K562 (cell line): ENCODE data around the gene PDZRN4. TPM values are rescaled to one million over a fixed set of nuclear protein-coding genes. Genes with fewer than 3 reads are reported as not detected.

ENCODE experiments used
- ATAC-seq: fragments of 200-7000 bp; cut with Tn5 transposase; 3 replicates; pipeline ENCODE4 v1.9.1; 2020; ENCODE audit warnings: moderate library complexity
- BruUV-seq: library from RNA; stranded (reverse); fragments of 400-500 nt; replicated peaks from 2 replicates; lab custom pipeline; 2021; lab: Mats Ljungman, UMichigan
- CTCF ChIA-PET: fragments of 300-600 bp; formaldehyde crosslinking; extraction: SDS; loops from one replicate; lab custom pipeline; 2021; ENCODE audit warnings: low intra/inter-chr PET ratio; lab: Yijun Ruan, JAX
- POLR2A ChIA-PET: fragments of 300-600, 350-650 bp; sonication (Branson Sonifier 250); formaldehyde crosslinking; extraction: SDS; loops from one replicate; lab custom pipeline; 2021; ENCODE audit warnings: antibody characterized with exemption, inconsistent platforms; lab: Yijun Ruan, JAX
- DNase-seq, 4 experiments: peaks; one replicate each; pipeline versions ENCODE4 v3.0.0 to v3.0.0-alpha.2; 2011 to 2018; ENCODE audit warnings: low spot score in 3 of 4, mixed read lengths in 3 of 4; ENCODE audit errors: extremely low read depth in 1 of 4
- FAIRE-seq: peaks from 2 replicates; lab custom pipeline; 2011; peaks lifted over from hg19 to GRCh38; lab: Jason Lieb, UNC
- H2AFZ ChIP-seq: 2 replicates; pipeline ENCODE4 v1.6.0; 2011; ENCODE audit warnings: low read depth, low read length, control low read depth, inconsistent platforms
- H3K27ac ChIP-seq: fragments of 200-600 bp; 3 replicates; pipeline ENCODE4 v1.8.0; 2011; ENCODE audit warnings: low read depth, mild to moderate bottlenecking, control low read depth, inconsistent platforms, low read length, moderate library complexity, mixed read lengths; ENCODE audit errors: extremely low read depth
- H3K27me3 ChIP-seq, 2 experiments: fragments of 300-600 bp in 1 of 2; 2 replicates in 1 of 2; 3 replicates in 1 of 2; pipeline versions ENCODE4 v1.6.0 to v1.8.0; 2011; ENCODE audit warnings: inconsistent platforms in 2 of 2, low read length in 2 of 2, mild to moderate bottlenecking in 1 of 2, mixed read lengths in 1 of 2, moderate library complexity in 1 of 2; ENCODE audit not compliant: control insufficient read depth in 2 of 2, insufficient read depth in 2 of 2
- H3K36me3 ChIP-seq: fragments of 300-600 bp; 3 replicates; pipeline ENCODE4 v1.8.0; 2011; ENCODE audit warnings: mild to moderate bottlenecking, low read length, inconsistent platforms; ENCODE audit not compliant: control insufficient read depth, insufficient read depth
- H3K4me1 ChIP-seq, 2 experiments: fragments of 200-600 bp in 1 of 2; replicated peaks in 1 of 2; 2 replicates in 1 of 2; 3 replicates in 1 of 2; pipeline versions ENCODE4 v1.5.1 to v1.8.0; 2011; ENCODE audit warnings: inconsistent platforms in 2 of 2, low read length in 2 of 2, mild to moderate bottlenecking in 1 of 2, mixed read lengths in 1 of 2, moderate library complexity in 1 of 2; ENCODE audit not compliant: control insufficient read depth in 2 of 2, insufficient read depth in 2 of 2
- H3K4me2 ChIP-seq: 2 replicates; pipeline ENCODE4 v1.6.1; 2011; ENCODE audit warnings: low read length, control low read depth, inconsistent platforms, mixed read lengths; ENCODE audit not compliant: insufficient read depth
- H3K4me3 ChIP-seq: fragments of 200-600 bp; sonication (generic), shearing (Covaris generic); 2 replicates; pipeline ENCODE4 v1.5.1; 2016; ENCODE audit warnings: control low read depth, inconsistent platforms
- H3K79me2 ChIP-seq: fragments of 200-600 bp; 3 replicates; pipeline ENCODE4 v1.8.0; 2011; ENCODE audit warnings: low read length, inconsistent platforms; ENCODE audit not compliant: control insufficient read depth, insufficient read depth
- H3K9ac ChIP-seq, 2 experiments: 2 replicates each; pipeline versions ENCODE4 v1.6.0 to v1.6.1; 2011; ENCODE audit warnings: low read depth in 2 of 2, low read length in 2 of 2, control low read depth in 1 of 2, inconsistent platforms in 1 of 2, mild to moderate bottlenecking in 1 of 2, mixed read lengths in 1 of 2; ENCODE audit not compliant: insufficient read depth in 1 of 2
- H3K9me1 ChIP-seq: one replicate; pipeline ENCODE4 v1.6.0; 2011; ENCODE audit warnings: inconsistent platforms, mild to moderate bottlenecking, low read length, moderate library complexity; ENCODE audit not compliant: control insufficient read depth, insufficient read depth
- H3K9me3 ChIP-seq: replicated peaks from 2 replicates; pipeline ENCODE4 v1.5.1; 2011; ENCODE audit warnings: low read depth, low read length, inconsistent platforms; ENCODE audit not compliant: control insufficient read depth, insufficient read depth
- H4K20me1 ChIP-seq: replicated peaks from 2 replicates; pipeline ENCODE4 v1.6.1; 2011; ENCODE audit warnings: low read length, inconsistent platforms, mixed read lengths; ENCODE audit not compliant: control insufficient read depth, insufficient read depth
- MEF2D ChIP-seq: conservative IDR thresholded peaks from 2 replicates; pipeline ENCODE4 v1.6.1; 2016; ENCODE audit warnings: low read depth, missing genetic modification characterization, missing compliant biosample characterization
- NEUROD1 ChIP-seq: fragments of 150-350 bp; IDR thresholded peaks from 2 replicates; pipeline ENCODE4 v1.6.1; 2014; ENCODE audit warnings: borderline replicate concordance, low read length, low read depth; ENCODE audit not compliant: partially characterized antibody
- POLR2AphosphoS5 ChIP-seq: IDR thresholded peaks from 2 replicates; pipeline ENCODE4 v1.6.1; 2011; ENCODE audit warnings: mild to moderate bottlenecking, low read depth, low read length, moderate library complexity; ENCODE audit not compliant: control insufficient read depth, insufficient read depth
- POLR2H ChIP-seq: IDR thresholded peaks from 2 replicates; pipeline ENCODE4 v1.6.1; 2016; ENCODE audit warnings: missing genetic modification characterization, low read depth, mild to moderate bottlenecking, control low read depth, missing compliant biosample characterization, moderate library complexity
- TCF7L2 ChIP-seq: fragments of 150-350 bp; IDR thresholded peaks from 2 replicates; pipeline ENCODE4 v1.6.1; 2016; ENCODE audit warnings: low read depth, mild to moderate bottlenecking, low read length, moderate library complexity
- ZKSCAN1 ChIP-seq: fragments of 150-350 bp; IDR thresholded peaks from 2 replicates; pipeline ENCODE4 v1.6.1; 2016; ENCODE audit warnings: low read depth, low read length
- WGBS: fragments of 100-300 bp; shearing (Covaris generic); methylation state at CpG from one replicate; pipeline ENCODE4 v1.1.6; 2016; ENCODE audit warnings: low coverage, mixed read lengths; ENCODE audit not compliant: insufficient coverage; ENCODE audit errors: missing lambda C conversion rate; 5-methylcytosine and 5-hydroxymethylcytosine counted together
- in situ Hi-C: fragments of 300-500 bp; cut with MboI; formaldehyde crosslinking; loops from 4 replicates; pipeline ENCODE4 v1.15.0; 2018; ENCODE audit warnings: inconsistent platforms, mixed read lengths
- intact Hi-C: fragments of 100-400 bp; cut with micrococcal nuclease; formaldehyde crosslinking; loops from 2 replicates; pipeline ENCODE4 v1.14.2; 2022
- polyA plus RNA-seq, 8 experiments: library from polyadenylated mRNA; depleted of rRNA in 4 of 8; stranded (reverse) in 5 of 8; unstranded in 3 of 8; fragments of >200 nt; fragmentation: Nextera tagmentation in 2 of 8; fragmentation: Illumina TruSeq in 1 of 8; extraction: Ambion mirVana in 2 of 8; extraction: Trizol in 1 of 8; gene quantifications; 2 replicates each; pipeline versions ENCODE4 v1.2.1 to v1.2.3, GENCODE V29; 2011 to 2014; ENCODE audit warnings: inconsistent platforms in 1 of 8, missing spikeins in 1 of 8
- total RNA-seq, 7 experiments: library from RNA; depleted of rRNA in 6 of 7; stranded (reverse); fragments of >200 nt in 6 of 7; fragmentation: Illumina TruSeq in 2 of 7; extraction: Trizol in 2 of 7; gene quantifications; 2 replicates each; pipeline versions ENCODE4 v1.2.1 to v1.2.3, GENCODE V29; 2011 to 2021; ENCODE audit warnings: low replicate concordance in 1 of 7
- TF ChIP-seq, protein P1 (sequence below): fragments of 450-650 bp; formaldehyde crosslinking; IDR thresholded peaks from 2 replicates; pipeline ENCODE4 v1.4.0; 2022; ENCODE audit warnings: mild to moderate bottlenecking, moderate library complexity

The PDZRN4 gene
- total and polyA plus RNA-seq, 9 of the 15 experiments (the other 6 are each of a cell fraction or from before 2014, with no cell fraction given): not detected

DNA sequence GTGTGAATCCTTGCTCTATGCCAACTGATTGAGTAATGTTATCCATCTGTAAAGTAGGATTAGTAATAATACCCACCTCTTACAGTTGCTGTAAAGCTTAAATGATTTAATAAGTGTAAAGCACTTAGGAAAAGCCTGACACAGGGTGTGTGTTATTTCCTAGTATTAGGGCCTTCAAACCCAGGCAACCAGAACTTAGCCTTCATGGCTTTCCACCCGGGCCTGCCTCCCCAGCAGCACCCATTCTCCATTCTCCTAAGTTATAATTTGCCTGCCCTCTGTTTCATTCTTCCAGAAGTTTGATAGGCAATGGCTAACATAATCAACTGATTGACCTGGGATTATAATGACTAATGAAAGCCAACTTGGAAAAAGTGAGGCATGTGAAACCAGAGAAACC, 20.4 kb upstream of the PDZRN4 start:
- WGBS: 0% methylated on average over 1 of the region's 1 CpG
- H3K4me3 ChIP-seq: no peak overlapping the region
- in situ Hi-C loops: no loop called here
- DNase-seq: no peak
- H3K79me2 ChIP-seq: no peaks in the 10 kb centered on the region
- H3K9me3 ChIP-seq: 0 out of 2 replicates have a peak, but pooled peaks cover 2% of the 10 kb centered on the region
- no peaks in the 10 kb centered on the region for H3K36me3 ChIP-seq
- intact Hi-C loops: no loop called here
- ChIA-PET POLR2A (no interaction called here), CTCF (no interaction called here)
- BruUV-seq: no TSS peak
- no peak overlapping the region for H3K4me2 ChIP-seq
- H3K4me1 ChIP-seq: no peaks in the 10 kb centered on the region
- no peak overlapping the region for H3K9ac ChIP-seq
- no peaks in the 10 kb centered on the region for H3K9me1 ChIP-seq
- H3K27me3 ChIP-seq: no peaks in the 10 kb centered on the region
- no peak overlapping the region for H3K27ac ChIP-seq
- no peak overlapping the region for H2AFZ ChIP-seq
- no peak for ATAC-seq
- H4K20me1 ChIP-seq: no peaks in the 10 kb centered on the region
- TF ChIP-seq, protein P1, sequence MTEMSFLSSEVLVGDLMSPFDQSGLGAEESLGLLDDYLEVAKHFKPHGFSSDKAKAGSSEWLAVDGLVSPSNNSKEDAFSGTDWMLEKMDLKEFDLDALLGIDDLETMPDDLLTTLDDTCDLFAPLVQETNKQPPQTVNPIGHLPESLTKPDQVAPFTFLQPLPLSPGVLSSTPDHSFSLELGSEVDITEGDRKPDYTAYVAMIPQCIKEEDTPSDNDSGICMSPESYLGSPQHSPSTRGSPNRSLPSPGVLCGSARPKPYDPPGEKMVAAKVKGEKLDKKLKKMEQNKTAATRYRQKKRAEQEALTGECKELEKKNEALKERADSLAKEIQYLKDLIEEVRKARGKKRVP (CRISPR knock-in tag): no peak
- TF ChIP-seq MEF2D (tag) (no peak), POLR2AphosphoS5 (no peak), NEUROD1 (no peak), POLR2H (tag) (no peak), ZKSCAN1 (no peak), TCF7L2 (no peak)
- no peak for FAIRE-seq
